ENCODE results near the gene THRSP. TPM values are rescaled to one million over a fixed set of nuclear protein-coding genes. Genes with fewer than 3 reads are reported as not detected.
A peak's percentile ranks its signal among the peaks of the same experiment; 100 is the strongest.
"Not testable (repeated sequence)": the region's sequence is repeated elsewhere in the genome, so short reads cannot be mapped to it uniquely, and the experiment has no call there.

THRSP gene, protein sequence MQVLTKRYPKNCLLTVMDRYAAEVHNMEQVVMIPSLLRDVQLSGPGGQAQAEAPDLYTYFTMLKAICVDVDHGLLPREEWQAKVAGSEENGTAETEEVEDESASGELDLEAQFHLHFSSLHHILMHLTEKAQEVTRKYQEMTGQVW
- not detected in 2 replicates for total RNA-seq

DNA sequence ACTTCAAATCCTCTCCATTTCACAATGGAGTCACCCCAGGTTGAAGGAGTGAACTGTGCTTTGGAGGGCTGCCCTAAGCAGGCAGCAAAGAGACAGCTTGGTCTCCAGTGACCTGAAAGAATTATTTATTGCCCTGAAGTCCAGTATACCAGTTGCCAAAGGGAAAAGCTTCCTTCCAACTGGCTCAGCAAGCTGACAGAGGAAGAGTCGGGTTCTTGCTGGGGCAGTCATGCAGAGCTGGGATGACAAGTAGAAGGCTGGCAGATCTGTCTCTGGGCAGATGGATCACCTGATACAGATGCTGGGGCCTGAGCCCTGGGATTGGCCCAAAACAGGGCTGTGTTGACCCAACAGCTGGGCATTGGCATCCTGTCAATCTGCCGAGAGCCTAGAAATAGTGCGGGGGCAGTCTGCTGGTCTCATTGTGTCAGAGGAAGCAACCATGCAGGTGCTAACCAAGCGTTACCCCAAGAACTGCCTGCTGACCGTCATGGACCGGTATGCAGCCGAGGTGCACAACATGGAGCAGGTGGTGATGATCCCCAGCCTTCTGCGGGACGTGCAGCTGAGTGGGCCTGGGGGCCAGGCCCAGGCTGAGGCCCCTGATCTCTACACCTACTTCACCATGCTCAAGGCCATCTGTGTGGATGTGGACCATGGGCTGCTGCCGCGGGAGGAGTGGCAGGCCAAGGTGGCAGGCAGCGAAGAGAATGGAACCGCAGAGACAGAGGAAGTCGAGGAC, at the start of gene THRSP:
THRSP (plus strand) TSS at position 422 of the 742 bp plus-strand sequence; CDS start at position 443, 21 bp downstream.
- no peak for DNase-seq

DNA sequence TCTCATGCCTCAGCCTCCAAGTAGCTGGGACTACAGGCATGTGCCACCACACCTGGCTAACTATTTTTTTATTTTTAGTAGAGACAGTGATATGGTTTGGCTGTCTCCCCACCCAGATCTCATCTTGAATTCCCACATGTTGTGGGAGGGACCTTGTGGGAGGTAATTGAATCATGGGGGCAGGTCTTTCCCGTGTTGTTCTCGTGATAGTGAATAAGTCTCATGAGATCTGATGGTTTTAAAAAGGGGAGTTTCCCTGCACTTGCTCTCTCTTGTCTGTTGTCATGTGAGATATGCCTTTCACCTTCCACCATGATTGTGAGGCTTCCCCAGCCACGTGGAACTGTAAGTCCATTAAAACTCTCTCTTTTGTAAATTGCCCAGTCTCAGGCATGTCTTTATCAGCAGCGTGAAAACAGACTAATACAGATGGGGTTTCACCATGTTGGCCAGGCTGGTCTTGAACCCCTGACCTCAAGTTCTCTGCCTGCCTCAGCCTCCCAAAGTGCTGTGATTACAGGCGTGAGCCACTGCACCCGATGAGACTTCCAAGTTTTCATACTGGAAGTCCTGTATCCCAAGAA, 48.6 kb upstream of the THRSP start:
- not testable (repeated sequence) for DNase-seq

DNA sequence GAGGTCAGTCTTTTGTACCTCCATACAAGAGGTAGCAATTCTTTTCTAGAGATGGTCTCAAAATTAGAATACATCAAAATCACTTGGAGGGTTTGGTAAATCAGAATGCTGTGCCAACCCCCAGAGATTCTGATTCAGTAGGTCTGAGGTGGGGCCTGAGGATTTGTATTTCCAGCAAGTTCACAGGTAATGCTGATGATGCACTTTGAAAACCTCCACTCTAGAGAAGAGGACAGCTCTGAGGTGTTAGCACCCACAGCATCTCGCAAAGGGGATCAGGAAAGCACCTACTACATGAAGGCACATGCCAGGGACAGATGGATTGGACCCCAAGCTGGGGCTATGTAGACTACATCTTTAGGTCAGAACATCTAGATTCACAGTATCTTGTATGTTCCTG, 47.8 kb upstream of the THRSP start:
- no peak for DNase-seq

DNA sequence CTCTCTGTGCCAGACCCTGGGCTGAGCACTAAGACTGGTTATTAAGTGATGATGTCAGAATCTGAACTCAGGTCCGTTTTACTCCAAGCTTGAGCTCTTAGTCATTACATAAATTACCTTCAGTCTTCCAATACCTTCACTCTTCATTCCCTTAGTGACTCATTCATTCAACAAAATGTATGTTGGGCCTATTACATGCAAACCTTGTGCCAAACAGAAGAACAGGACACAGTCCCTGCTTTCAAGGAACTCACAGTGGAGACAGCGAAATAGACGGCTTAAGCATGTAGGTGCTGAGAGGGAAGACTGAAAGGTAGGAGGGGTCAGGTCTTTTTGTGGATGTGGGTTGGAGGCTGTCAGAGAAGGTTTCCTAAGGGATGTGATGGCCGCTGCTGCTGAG, 43.9 kb upstream of the THRSP start:
- DNase-seq: no peak

DNA sequence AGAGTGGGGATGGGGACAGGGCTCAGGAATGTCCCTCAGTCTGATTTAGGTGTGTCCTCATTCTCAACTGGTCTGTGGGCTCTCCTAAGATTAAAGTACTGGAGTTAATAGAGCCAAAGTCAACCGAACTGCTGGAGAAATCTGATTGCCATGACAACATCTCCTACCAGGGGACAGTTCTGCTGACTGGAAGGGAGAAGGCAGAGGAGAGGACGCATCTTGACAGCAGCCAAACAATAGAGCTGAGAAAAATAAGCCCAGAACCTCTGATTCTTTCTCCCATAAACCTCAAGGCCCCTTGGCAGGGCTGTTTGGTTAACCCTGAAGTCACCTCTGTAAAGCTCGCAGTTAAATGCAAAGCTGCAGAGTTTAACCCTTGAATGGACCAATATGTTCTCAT, 43.4 kb upstream of the THRSP start:
- DNase-seq: no peak

DNA sequence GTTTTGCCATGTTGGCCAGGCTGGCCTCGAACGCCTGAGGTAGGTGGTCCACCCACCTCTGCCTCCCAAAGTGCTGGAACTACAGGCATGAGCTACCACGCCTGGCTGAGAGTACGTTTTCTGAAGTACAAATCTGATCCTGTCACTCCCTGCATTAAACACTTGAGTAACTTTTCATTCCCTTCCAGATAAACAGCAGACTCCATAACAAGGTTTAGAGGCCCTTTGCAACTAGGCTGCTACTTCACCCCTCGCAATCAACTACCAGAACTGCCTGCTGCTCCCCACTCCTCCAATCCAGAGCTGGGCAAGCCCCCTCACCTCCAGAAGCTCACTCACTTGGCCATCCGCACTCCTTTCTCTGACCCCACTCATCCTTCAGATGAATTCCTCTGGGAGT, 42.0 kb upstream of the THRSP start:
- DNase-seq: no peak

DNA sequence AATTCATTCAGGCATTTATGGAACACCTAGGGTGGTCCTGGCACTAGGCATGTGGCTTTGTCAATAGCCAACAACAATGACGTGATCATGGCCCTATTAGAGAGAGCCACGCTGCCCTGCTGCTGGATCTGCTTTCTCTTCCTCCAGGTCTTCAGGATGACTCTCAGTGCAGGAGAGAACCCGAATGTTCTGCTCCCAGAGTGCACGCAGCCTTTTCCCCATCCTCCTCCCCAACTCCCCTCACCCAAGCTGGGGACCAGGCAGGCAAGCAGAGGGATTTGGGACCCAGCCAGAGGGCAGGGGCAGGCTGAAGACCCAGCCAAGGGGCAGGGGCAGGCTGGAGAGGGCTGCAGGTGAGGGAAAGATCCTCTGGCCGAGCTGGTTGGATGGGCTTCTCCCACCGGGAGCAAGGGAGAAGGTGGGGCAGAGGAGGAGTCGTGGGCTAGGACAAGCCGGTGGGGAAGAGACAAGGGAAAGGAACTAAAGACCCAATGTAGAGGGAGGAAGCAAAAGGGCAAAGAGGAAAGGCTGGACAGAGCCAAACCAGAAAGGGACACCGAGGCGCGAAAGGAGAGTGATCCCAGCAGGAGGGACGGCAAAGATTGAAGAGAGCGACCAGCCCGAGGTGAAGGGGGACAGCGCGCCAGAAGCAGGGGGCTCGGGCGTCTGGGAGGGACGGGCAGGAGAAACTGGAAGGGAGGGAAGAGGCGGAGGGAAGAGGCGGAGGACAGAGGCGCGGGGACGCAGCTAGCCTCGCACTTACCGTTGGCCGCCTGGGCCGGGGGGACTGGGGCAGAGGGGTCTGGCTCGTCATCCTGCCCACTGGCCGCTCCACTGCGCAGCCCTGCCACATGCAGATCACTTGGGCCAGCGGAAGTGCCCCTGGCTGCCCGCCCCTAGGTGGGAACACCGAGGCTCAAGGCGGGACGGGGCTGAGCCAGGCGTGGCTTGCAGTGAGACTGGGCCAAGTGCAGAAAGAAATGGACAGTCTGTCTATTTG, 41.0 kb upstream of the THRSP start, which contains the start of gene KCTD14:
KCTD14 (minus strand) TSS at position 880 of the 1,000 bp plus-strand sequence; CDS start at position 853, 27 bp downstream.
- DNase-seq: peak; percentile 28

DNA sequence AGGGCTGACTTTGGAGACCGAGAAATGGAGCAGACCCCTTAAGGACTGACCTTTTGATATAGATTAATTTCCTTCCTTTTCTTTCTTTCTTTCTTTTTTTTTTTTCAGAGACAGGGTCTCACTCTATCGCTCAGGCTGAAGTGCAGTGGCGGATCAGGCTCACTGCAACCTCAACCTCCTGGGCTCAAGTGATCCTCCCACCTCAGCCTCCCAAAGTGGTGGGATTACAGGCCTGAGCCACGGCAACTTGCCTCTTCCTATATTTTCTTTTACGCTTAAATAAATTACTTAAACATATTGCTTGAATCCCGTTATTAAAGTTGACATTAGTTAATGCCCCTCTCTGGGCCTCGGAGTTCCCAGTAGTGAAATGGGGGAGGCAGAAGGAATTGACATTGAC, 40.2 kb upstream of the THRSP start:
- DNase-seq: no peak

DNA sequence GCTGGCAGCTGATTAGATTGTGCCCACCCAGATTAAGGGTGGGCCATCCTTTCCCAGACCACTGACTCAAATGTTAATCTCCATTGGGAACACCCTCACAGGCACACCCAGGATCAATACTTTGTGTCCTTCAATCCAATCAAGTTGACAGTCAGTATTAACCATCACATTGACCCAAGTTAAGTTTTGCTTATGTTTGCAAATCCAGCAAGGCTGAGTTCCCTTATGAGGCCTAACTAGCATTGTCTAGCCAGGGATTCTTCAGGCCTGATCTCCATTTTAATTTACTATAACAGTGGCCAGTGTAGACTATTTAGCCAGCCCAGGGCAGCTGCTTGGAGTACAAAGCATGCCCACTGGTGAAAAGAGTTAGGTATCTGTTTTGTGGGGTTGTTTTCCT, 38.3 kb upstream of the THRSP start:
- DNase-seq: no peak

DNA sequence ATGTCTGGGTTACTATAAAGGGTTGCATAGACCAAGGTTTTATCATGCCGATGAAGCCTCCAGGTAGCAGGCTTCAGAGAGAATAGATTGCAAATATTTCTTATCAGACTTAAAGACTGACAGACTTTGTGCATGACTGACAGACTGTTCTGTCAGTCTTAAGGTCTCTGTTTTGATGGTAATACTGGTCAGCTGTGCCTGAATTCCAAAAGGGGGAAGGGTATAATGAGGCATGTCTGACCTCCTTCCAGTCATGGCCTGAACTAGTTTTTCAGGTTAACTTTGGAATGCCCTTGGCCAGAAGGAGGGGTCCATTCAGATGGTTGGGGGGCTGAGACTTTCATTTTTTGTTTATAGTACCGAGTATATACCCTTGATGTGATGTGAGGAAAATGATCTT, 35.9 kb upstream of the THRSP start:
- no peak for DNase-seq

DNA sequence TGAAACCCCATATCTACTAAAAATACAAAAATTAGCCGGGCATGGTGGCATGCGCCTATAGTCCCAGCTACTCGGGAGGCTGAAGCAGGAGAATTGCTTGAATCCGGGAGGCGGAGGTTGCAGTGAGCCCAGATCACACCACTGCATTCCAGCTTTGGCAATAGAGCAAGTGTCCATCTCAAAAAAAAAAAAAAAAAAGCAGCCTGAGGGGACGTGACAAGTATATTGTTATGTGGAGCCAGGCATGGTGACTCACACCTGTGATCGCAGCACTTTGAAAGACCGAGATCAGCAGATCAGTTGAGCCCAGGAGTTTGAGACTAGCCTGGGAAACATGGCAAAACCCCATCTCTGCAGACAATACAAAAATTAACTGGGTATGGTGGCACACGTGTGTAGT, 35.2 kb upstream of the THRSP start:
- peak; percentile 72 for DNase-seq

DNA sequence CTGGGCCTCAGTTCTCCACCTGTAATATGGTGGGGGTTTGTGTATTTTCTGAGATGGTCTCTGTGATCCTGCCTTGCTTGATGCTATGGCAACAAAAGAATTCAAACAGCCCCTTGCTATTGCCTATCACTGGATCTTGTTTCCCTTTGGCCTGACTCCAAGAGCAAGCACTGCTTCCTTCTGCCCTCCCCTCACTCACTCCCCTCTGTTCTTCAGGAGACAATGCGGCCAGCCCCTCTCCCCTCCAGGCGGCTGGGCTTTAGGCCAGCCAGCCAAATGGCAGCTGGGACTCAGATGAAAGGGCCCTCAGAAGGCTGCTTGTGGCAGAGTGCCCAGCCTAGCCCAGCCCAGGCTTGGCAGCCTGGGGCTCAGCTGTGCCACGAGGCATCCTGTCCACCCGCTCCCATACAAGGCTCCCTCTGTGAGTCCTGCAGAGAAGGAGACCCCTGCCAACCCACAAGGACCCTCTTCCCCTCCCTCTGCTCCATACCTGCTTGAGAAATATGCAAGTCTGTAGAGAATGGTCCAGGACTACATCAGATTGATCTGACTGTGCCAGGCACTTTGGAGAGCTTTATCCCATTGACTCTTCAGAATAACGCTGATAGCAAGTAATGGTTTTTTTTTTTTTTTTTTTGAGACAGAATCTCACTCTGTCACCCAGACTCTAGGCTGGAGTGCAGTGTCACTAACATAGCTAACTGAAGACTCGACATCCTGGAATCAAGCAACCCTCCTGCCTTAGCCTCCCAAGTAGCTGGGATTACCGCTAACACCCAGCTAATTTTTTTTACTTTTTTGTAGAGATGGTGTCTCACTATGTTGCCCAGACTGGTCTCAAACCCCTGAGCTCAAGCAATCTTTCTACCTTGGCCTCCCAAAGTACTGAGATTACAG, 33.0 kb upstream of the THRSP start:
- peak; percentile 94 for DNase-seq

DNA sequence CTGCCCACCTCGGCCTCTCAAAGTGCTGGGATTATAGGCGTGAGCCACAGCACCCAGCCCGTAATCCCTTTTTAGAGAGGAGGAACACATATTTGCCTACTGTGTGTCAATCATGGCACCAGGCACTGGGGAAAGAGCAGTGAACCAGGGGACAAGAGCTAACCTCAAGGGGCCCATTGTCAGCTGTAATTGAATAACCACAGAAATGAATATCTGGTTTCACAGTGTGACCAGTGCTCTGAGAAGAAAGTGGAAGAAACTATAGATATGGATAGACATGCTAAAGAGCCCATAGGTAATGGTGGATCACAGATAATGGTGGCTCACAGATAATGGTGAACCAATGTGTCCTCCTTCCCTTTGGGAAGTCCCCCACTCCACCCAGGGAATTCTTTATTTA, 32.0 kb upstream of the THRSP start:
- no peak for DNase-seq

DNA sequence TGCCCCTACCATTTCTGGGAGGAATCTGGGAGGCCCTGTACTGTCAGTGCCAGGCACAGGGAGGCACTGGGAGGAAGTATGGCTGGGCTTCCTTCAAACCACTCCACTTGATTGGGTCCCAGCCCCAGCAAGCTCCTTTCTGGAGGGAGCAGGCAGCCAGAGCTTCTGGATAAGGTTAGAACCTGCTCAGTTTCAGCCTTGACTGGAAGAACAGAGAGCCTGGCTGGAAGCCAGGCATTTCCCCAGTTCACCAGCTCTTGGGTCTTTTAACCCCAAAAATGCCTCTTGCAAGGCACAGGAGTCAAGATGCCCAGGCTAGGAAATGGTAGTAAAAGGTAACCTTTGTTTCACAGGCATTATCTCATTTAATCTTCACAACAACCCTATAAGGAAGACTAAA, 31.6 kb upstream of the THRSP start:
- no peak for DNase-seq

DNA sequence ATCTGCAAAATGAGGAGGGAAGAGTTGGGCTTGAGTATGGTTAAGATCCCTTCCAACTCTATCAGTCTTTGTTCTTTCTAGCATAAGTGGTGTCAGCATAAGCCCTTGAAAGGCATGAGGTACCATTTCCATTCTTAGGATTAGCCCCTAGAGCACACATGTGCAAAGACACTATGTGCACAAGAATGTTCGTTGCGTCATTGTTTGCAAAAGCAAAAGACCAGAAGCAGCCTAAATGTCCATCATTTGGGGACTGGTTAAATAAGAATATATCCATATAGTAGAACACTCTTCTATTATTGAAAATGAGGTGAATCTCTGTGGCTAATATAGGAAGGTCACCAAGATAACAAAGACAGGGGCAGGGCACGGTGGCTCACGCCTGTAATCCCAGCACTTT, 30.6 kb upstream of the THRSP start:
- no peak for DNase-seq

DNA sequence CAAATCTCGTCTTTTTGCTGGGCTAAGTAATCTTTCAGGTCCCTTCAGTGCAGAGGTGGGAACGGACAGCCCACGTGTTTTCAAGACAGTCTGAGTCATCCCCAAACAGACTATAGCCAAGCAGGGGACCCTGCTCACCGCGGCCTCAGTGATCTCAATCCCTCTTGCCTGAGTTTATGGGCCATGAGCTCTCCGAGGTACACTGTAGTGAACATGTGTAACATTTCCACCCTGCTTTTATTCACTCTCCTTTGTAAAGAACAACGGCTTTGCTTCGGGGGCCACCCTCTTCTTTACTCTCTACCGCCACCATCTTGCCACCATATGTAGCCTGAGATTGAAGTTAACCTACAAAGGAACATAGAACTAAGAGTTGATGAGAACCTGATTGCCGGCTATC, 29.0 kb upstream of the THRSP start:
- DNase-seq: no peak

DNA sequence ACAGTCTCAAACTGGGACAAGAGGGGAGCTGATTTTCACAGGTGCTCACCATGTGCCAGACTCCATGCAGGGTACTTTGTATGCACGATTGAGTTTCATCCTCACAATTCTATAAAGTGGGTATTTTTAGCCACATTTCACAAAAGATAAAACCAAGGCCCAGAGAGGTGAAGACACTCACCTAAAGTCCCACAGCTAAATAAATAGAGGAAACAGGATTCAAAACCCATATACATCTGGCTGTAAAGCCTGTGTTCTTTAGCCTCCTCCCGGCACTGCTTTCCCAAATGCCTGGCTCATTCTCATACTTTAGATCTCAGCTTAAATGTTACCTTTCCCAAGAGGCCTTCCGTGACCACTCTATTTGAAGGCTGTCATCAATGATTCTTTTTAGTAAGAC, 27.3 kb upstream of the THRSP start:
- no peak for DNase-seq

DNA sequence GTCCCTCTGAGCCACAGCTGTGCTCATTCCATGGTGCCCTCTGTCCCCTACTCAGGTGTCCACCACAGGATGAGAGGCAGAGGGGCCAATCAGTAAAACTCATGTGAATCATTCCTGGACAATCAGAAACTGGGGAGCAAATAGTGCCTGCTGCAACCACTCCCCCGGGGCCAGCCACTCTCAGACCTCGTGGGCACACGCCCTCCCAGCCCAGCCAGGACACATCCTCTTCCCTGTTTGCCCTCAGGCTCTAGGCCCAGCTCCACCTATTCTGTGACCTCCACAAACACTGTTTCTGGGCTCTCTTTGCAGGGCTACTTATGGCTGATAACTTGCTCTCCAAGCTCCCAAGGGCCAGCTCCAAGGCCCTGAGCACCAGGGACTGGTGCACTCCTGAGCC, 26.6 kb upstream of the THRSP start:
- DNase-seq: no peak

DNA sequence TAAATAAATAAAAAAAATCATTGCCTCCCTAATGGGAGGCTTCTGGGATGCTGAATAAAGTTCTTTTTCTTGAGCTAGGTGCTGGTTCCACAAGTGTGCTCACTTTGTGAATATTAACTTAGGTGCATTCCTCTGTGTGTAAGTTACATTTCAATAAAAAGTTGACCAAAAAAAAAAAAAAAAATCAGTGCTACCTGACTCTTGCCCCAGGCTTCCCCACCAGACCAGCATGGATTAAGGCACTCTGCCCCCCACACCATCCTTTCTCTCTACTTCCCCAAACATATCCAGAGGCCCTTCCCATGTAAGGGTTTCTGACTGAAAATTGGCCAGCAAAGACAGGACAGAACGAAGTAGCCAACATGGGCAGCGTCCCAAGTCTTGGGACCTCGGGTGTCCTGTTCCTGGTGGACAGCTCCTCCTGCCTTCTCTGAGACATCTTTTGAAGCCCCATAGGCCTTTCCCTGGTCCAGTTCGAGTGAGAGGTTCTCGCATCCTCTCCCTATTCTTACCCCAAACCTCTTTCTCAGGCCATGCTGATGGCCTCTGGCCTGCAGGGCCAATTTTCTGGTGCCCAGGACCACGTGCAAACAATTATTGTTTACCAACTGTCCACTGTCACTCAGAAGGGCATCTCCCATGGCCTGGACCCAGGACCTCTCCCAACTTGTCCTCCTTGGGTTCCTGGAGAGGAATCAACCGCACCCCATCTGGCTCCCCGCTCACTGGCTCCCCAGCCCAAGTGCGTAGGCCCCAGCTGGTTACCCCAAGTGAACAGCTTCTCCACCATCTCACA, 25.6 kb upstream of the THRSP start:
- no peak for DNase-seq

DNA sequence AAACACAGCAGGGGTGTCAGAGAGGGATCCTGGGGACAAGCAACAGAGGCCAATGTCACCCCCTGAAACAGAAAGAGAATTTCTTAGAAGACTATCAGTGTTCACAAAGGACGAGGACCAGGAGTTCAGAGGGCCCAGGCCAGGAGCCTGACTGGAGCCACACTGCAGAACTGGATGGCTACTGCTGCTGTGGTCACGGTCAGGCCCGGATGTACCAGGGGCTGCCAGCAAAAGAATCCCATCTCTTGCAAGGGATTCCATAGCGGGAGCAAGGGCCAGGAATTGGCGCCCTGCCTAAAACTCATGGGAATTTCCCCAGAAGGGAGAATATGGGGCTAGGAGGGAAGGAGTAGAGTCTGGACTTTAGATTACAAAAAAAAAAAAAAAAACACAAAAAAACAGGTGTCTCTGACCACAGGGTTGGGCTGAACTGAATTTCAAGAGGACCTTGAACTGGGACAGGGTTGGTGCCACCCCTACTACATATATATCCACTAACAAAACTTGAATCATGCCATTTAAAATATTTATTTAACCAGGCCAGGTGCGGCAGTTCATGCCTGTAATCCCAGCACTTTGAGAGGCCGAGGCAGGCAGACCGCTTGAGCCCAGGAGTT, 24.9 kb upstream of the THRSP start:
- peak; percentile 50 for DNase-seq
